Calu3 (cell line): Measurements from ENCODE around the gene MRPL39. TPM values are rescaled to one million over a fixed set of nuclear protein-coding genes. Genes with fewer than 3 reads are reported as not detected.

Source experiments
- Bru-seq: library from RNA; stranded (reverse); fragments of 400-500 nt; gene quantifications from one replicate; lab custom pipeline; 2021; lab: Mats Ljungman, UMichigan
- BruChase-seq, 2 experiments: library from RNA; stranded (reverse); fragments of 400-500 nt; gene quantifications; one replicate each; lab custom pipeline; 2021; lab: Mats Ljungman, UMichigan
- BruUV-seq: library from RNA; stranded (reverse); fragments of 400-500 nt; replicated peaks from 2 replicates; lab custom pipeline; 2021; lab: Mats Ljungman, UMichigan
- CTCF ChIA-PET: fragments of 300-600 bp; sonication (Branson Sonifier 250); formaldehyde crosslinking; loops from one replicate; lab custom pipeline; 2022; ENCODE audit warnings: antibody characterized with exemption; lab: Charles Lee
- DNase-seq: peaks from one replicate; pipeline ENCODE4 v3.0.0; 2022
- H3K27ac Mint-ChIP-seq: one replicate; pipeline ENCODE4 v1.8.0; 2022; ENCODE audit warnings: mixed read lengths; ENCODE audit not compliant: unreplicated experiment
- H3K27me3 Mint-ChIP-seq: one replicate; pipeline ENCODE4 v1.8.0; 2022; ENCODE audit warnings: mixed read lengths; ENCODE audit not compliant: unreplicated experiment
- H3K36me3 Mint-ChIP-seq: one replicate; pipeline ENCODE4 v1.8.0; 2022; ENCODE audit warnings: mild to moderate bottlenecking, moderate library complexity, mixed read lengths; ENCODE audit not compliant: insufficient read depth, unreplicated experiment
- H3K4me1 Mint-ChIP-seq: one replicate; pipeline ENCODE4 v1.8.0; 2022; ENCODE audit warnings: mild to moderate bottlenecking, low read depth, mixed read lengths; ENCODE audit not compliant: unreplicated experiment
- H3K4me3 Mint-ChIP-seq: one replicate; pipeline ENCODE4 v1.8.0; 2022; ENCODE audit warnings: mild to moderate bottlenecking, low read depth, moderate library complexity, mixed read lengths; ENCODE audit not compliant: unreplicated experiment
- H3K9me3 Mint-ChIP-seq: one replicate; pipeline ENCODE4 v1.8.0; 2022; ENCODE audit warnings: low read depth, mixed read lengths; ENCODE audit not compliant: unreplicated experiment
- intact Hi-C: fragments of 100-400 bp; cut with micrococcal nuclease; formaldehyde crosslinking; loops from one replicate; pipeline ENCODE4 v1.10.0; 2022; ENCODE audit not compliant: unreplicated experiment
- long read RNA-seq: library from polyadenylated mRNA; stranded (forward); transcript quantifications from one replicate; pipeline ENCODE4 v2.0.0, GENCODE V29; 2022
- total RNA-seq: library from RNA; stranded (reverse); gene quantifications from 2 replicates; pipeline ENCODE4 v1.2.3, GENCODE V29; 2022
- TF ChIP-seq, protein P1 (sequence below): fragments of 200-600 bp; IDR thresholded peaks from one replicate; pipeline ENCODE4 v1.8.0; 2022; ENCODE audit warnings: antibody characterized with exemption; ENCODE audit not compliant: unreplicated experiment

The MRPL39 gene
- total RNA-seq (20.0 and 20.6 TPM in 2 replicates), Bru-seq, nascent RNA (percentile 81 among the genes with signal in this experiment), BruChase-seq, experiment 1, labeled RNA remaining after a 6-hour chase (percentile 67 among the genes with signal in this experiment), BruChase-seq, experiment 2, labeled RNA remaining after a 2-hour chase (percentile 67 among the genes with signal in this experiment)
- long read RNA-seq, transcript MRPL39-202 (10 exons, 1,110 nt) = major isoform, 35 of 39 reads
- long read RNA-seq, partial matches to known transcripts = 2 of 39 reads
- long read RNA-seq, other reads (novel, unspliced or antisense) = 2 of 39 reads

DNA sequence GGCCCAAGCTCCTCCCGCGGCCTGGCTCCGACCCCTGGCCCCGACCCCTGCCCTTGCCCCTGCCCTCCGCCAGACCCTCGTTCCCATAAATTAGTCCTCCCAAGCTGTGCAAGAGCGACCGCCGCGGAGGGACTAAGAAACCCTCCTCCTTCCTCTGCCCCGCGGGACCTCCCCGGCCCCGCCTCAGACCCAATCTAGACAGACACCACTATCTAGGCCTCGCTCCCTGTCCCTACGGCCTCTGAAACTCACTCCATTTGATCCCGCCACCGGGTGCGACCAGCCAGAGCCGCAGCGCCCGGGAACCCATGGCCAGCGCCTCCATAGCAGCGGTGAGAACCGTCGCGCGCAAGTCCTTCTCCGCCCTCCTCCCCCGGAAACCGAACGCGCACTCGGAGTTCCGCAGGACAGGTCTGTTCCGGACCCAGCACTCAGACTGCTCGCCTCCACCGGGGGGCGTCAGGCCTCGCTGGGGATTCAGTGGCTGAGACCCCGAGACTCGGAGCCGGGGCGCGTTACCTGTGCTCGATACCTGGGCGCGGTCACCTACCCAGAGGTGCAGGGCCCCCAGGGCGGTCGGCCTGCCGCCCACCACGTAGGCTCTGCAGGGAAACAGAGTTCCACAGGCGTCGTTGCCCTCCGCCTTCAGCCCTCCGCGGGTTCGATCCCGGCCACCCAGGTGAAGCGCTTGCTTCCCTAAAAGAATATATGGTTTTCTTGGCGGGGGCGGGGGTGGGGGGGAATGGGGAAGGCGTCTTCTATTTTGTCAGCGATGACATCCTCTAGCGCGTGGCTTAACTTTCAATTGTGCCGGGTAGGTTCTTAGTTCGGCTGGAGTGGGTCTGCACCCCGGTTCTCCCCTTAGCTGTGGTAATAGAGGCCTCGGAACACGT, at the start of gene MRPL39:
Gene MRPL39 (minus strand): TSS at position 331 of the 893 bp plus-strand sequence. CDS start 6 bp downstream, at position 325.
- Mint-ChIP-seq H3K27me3 (no peaks in the 10 kb centered on the region), H3K36me3 (peaks cover 21% of the 10 kb centered on the region), H3K9me3 (no peaks in the 10 kb centered on the region), H3K4me1 (no peaks in the 10 kb centered on the region), H3K27ac (peak within 1 kb of the TSS; percentile 88), H3K4me3 (peak within 1 kb of the TSS; percentile 83)
- CTCF ChIA-PET = no interaction called here
- no TSS peak for BruUV-seq
- intact Hi-C loops = loop anchor here (1.0 to 10.0 kb wide), 3 partner anchors 101 to 257 kb away; no protein-coding TSS in a partner anchor
- peak; percentile 86 for DNase-seq
- TF ChIP-seq, protein P1, sequence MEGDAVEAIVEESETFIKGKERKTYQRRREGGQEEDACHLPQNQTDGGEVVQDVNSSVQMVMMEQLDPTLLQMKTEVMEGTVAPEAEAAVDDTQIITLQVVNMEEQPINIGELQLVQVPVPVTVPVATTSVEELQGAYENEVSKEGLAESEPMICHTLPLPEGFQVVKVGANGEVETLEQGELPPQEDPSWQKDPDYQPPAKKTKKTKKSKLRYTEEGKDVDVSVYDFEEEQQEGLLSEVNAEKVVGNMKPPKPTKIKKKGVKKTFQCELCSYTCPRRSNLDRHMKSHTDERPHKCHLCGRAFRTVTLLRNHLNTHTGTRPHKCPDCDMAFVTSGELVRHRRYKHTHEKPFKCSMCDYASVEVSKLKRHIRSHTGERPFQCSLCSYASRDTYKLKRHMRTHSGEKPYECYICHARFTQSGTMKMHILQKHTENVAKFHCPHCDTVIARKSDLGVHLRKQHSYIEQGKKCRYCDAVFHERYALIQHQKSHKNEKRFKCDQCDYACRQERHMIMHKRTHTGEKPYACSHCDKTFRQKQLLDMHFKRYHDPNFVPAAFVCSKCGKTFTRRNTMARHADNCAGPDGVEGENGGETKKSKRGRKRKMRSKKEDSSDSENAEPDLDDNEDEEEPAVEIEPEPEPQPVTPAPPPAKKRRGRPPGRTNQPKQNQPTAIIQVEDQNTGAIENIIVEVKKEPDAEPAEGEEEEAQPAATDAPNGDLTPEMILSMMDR = peak; percentile 35

DNA sequence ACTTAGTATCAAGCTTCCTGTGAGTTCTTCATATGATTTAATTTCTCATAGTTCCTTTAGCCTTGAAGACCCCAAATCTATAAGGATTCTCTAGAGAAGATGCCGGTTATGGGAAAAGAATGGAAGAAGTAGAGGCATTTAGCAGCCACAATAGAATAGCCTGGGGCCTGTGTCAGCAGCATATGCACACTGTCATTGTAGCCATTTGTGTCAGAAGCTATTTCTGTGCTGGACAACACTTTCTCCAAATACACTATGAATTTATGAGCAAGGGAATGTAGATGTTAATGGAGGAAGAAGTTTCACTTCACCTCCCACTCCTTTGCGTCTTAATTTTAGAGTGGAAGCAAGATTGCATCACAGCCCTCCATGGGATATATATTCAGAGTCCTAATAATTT, 49.1 kb upstream of the MRPL39 start:
- TF ChIP-seq, protein P1 = no peak
- Mint-ChIP-seq H3K4me3 (no peak overlapping the region), H3K36me3 (no peaks in the 10 kb centered on the region), H3K4me1 (no peaks in the 10 kb centered on the region), H3K27ac (no peak overlapping the region), H3K27me3 (no peaks in the 10 kb centered on the region), H3K9me3 (peaks cover 3% of the 10 kb centered on the region)
- CTCF ChIA-PET = no interaction called here
- BruUV-seq = no TSS peak
- intact Hi-C loops = no loop called here
- DNase-seq = no peak

DNA sequence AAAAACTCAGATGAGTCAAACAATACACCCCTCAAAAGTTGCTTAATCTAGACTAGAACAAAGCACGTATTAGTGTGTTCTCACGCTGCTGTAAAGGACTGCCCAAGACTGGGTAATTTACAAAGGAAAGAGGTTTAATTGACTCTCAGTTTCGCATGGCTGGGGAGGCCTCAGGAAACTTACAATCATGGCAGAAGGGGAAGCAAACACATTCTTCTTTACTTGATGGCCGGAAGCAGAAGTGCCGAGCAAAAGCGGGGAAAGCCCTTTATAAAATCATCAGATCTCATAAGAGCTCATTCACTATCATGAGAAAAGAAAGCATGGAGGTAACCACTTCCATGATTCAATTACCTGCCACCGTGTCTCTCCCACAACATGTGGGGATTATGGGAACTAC, 41.9 kb upstream of the MRPL39 start:
- Mint-ChIP-seq H3K4me1 (no peaks in the 10 kb centered on the region), H3K4me3 (no peak overlapping the region), H3K27me3 (no peaks in the 10 kb centered on the region), H3K27ac (no peak overlapping the region), H3K36me3 (no peaks in the 10 kb centered on the region), H3K9me3 (no peaks in the 10 kb centered on the region)
- BruUV-seq = no TSS peak
- intact Hi-C loops = no loop called here
- CTCF ChIA-PET = no interaction called here
- no peak for DNase-seq
- TF ChIP-seq, protein P1 = no peak

DNA sequence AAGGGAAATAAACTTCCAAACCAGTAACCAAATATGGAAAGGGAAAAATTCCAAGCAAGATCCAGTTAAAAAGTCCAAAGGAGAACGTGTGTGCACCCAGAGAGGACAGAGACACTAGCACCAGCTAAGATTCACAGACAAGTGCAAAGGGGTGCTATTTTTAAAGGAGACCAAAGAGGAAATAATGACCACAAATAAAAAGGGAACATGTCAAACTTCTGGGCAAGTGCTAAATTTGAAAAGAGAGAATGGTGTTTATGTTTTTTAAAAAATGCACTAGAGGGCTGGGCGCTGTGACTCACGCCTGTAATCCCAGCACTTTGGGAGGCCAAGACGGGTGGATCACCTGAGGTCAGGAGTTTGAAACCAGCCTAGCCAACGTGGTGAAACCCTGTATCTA, 40.4 kb upstream of the MRPL39 start:
- Mint-ChIP-seq H3K27me3 (no peaks in the 10 kb centered on the region), H3K4me1 (no peaks in the 10 kb centered on the region), H3K27ac (no peak overlapping the region), H3K4me3 (no peak overlapping the region), H3K36me3 (no peaks in the 10 kb centered on the region), H3K9me3 (no peaks in the 10 kb centered on the region)
- TF ChIP-seq, protein P1 = no peak
- DNase-seq = no peak
- BruUV-seq = no TSS peak
- intact Hi-C loops = no loop called here
- CTCF ChIA-PET = no interaction called here
